Activated T-cell treated with anti-CD3 and anti-CD28 coated beads for 48 hours (primary cell): ENCODE measurements around the gene KDM2A.
"Not testable (repeated sequence)": the region's sequence is repeated elsewhere in the genome, so short reads cannot be mapped to it uniquely, and the experiment has no call there.

Experiments
- DNase-seq: peaks from one replicate; pipeline ENCODE4 v3.0.0-alpha.2; 2020; ENCODE audit warnings: low read depth

Gene KDM2A

DNA sequence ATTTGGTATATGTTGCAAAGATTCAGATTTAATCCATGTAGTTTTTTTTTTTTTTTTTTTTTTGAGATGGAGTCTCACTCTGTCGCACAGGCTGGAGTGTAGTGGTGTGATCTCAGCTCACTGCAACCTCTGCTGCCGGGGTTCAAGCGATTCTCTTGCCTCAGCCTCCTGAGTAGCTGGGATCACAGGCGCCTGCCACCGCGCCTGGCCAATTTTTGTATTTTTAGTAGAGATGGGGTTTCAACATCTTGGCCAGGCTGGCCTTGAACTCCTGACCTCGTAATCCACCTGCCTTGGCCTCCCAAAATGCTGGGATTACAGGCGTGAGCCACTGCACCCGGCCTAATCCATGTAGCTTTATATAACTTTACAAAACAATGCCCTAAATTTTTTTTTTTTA, 49.8 kb downstream of the KDM2A start:
- DNase-seq = not testable (repeated sequence)

DNA sequence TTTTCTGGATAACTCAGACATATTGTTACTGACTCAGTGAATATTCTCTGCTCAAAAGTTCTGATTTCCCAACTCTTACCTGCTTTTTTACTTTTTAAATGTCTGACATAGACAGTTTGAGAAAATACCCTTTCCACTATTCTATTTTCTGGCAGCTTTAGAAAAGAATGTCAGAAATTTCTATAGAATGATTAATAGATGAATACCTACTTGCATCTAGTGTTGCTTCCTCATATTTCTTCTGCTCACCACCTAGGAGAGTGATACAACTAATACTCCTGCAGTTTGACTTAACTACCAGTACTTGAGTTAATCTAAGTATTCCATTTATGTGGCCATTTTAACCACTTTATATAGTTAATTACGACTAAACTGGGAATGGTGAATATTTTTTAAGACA, 55.2 kb downstream of the KDM2A start:
- DNase-seq = no peak

DNA sequence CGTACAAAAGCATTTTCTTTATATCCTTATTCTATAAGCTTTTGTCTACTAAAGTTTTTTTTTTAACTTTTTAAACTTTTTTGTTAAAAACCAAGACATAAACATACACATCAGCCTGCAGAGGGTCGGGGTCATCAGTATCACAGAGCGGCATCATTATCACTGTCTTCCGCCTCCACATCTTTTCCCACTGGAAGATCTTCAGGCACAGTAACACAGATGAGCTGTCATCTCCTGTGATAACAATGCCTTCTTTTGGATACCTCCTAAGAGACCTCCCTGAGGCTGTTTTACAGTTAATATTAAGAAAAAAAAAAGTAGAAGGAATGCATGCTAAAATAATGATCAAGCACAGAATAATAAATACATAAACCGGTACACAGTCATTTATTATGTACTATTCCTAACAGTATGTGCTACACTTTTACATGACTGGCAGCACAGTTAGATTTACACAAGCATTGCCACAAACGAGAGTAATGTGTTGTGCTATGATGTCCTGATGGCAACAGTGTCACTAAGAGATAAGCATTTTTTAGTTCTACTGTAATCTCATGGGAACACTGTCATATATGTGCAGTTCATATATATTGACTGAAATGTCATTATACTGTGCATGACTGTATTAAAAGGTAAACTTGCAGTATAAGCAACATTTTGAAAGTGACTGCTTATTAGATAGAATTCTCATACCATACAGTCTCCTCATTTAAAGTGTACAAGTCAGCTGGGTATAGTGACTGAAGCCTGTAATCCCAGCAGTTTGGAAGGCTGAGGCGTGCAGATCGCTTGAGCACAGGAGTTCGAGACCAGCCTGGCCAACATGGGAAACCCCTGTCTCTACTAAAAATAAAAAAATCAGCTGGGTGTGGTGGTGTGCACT, 58.6 kb downstream of the KDM2A start:
- no peak for DNase-seq

DNA sequence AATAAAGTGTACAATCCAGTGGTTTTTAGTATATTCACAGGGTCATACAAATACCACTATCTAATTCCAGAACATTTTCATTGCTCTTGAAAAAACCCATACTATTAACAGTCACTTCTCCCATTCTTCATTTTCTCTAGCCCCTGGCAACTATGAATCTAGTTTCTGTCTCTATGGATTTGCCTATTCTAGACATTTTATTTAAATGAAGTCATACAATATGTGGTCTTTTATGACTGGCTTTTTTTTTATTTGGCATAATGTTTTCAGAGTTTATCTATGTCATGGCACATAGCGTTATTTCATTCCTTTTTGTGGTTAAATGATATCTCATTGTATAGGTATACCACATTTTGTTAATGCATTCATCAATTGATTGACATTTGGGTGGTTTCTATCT, 59.4 kb downstream of the KDM2A start:
- no peak for DNase-seq

DNA sequence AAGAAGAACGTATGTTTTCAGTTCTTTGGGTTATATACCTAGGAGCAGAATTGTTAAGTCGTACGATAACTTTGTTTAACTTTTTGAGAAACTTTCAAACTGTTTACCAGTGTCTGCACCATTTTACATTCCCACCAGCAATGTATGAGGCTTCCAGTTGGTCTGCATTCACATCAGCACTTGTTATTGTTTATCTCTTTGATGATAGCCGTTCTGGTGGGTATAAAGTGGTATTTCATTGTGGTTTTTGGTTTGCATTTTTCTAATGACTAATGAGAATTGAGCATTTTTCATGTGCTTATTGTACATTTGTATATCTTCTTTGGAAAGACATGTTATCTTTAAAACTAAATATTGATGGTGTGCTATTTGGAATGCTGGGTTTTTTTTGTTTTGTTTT, 59.8 kb downstream of the KDM2A start:
- no peak for DNase-seq

DNA sequence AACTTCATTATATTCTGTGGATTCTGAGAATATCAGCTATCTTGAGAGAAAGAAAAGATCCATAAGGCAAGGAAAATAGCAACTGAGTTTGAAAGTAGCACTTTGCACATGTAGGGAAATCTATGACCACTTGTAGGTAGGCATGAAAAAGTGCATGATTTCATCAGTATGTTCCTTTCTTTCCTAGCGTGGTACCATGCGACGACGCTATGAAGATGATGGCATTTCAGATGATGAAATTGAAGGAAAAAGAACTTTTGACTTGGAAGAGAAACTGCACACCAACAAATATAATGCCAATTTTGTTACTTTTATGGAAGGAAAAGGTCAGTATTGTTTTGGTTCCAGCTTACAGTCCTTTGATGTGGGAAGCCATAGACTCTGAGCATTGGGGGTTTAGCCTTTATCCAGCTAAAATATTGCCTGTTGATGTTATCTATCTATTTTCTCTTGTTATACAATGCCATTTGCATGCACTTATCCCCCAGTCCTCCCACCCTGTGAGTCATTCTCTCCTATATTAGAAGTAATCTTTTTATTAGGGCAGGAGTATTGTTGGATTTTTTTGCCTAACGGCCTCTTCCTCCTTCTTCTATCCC, 60.9 kb downstream of the KDM2A start:
- DNase-seq = no peak

DNA sequence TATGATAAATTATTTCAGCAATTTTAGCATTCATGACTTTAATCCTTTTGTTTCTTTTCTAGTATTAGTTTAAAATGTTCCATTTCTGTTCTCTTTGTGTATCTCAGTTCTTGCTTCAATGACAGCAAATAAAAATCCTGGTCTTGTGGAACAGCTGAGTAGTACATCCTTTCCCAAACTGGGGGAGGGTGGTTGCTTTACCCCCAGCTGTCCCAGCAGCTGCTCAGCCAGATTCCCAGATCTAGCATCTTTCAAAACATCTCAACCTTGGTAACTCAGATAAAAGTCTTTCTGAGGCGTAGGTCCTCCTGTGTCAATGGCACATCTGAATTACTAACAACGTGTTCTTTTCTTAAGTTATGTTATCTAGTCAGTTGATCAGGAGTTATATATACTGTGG, 75.0 kb downstream of the KDM2A start:
- DNase-seq = no peak

DNA sequence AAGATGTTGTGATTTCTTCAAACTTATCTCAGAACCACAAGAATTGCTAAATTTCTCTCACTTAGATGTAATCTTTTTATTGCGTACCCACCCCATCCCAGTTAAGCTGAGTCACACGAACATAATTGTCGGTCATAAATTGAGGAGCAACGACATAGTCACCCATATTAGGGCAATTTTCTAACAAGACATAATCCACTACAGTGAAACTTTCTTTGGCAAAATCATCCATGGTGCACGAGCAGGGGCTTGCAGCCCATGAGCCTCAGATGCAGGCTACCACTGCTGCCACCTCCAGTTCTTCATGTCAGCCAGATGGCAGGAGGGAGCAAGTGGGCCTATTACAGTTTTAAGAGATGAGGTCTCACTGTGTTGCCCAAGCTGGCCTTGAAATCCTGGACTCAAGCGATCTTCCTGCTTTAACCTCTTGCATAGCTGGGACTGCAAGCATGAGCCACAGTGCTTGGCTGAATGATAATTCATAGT, 77.0 kb downstream of the KDM2A start:
- no peak for DNase-seq

DNA sequence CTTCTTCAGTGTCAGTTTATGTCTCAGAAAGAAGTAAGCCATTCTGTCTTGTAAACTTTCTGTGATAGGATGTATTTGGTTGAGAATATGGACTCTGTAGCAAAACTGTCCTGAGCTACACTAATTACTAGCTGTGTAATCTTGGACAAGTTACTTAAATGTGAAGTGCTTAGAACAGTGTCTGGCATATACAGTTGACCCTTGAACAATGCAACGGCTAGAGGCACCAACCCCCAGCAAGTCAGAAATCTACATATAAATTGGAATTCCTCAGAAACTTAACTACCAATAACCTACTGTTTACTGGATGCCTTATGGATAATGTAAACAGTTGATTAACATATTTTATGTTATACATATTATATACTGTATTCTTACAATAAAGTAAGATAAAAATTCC, 78.5 kb downstream of the KDM2A start:
- DNase-seq = no peak

DNA sequence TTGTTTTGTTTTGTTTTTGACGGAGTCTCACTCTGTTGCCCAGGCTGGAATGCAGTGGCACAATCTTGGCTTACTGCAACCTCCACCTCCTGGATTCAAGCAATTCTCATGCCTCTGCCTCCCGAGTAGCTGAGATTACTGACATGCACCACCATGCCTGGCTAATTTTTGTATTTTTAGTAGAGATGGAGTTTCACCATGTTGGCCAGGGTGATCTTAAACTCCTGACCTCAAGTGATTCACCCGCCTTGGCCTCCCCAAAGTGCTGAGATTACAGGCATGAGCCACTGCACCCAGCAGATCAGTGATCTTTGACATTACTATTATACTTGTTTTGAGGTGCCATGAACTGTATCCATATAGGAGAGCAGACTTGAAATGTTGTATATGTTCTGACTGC, 79.7 kb downstream of the KDM2A start:
- not testable (repeated sequence) for DNase-seq

DNA sequence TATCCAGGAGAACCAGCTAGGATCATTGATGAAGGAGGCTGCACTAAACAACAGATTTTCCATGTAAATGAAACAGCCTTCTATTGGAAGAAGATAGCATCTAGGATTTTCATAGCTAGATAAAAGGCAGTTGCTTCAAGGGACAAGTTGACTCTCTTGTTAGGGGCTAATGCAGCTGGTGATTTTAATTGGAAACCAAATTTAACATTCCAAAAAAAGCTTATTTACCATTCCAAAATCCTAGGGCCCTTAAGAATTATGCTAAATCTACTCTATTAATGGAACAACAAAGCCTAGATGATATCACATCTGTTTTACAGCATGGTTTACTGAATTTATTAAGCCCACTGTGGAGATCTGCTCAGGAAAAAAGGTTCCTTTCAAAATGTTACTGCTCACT, 80.7 kb downstream of the KDM2A start:
- DNase-seq = no peak

DNA sequence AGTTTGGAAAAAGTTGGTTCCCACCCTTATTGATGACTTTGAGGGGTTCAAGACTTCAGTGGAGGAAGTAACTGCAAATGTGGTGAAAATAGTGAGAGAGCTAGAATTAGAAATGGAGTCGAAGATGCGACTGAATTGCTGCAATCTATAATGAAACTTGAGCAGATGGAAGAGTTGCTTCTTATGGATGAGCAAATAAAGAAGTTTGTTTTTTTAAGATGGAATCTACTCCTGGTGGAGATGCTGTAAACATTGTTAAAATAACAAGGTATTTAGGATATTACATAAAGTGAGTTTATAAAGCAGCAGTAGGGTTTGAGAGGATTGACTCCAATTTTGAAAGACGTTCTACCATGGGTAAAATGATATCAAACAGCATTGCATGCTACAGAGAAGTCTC, 83.0 kb downstream of the KDM2A start:
- DNase-seq = no peak

DNA sequence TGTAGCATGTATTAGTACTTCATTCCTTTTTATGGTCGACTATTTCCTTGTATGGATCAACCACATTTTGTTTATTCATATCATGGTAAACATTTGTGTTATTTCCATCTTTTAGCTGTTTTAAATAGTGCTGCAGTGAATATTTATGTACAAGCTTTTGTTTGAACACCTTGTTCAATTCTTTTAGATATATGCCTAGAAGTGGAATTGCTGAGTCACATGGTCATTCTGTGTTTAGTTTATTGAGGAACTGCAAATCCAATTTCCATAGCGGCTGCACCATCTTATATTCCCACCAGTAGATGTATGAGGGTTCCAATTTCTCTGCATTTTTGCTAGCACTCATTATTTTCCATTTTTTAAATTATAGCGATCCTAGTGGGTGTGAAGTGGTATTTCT, 85.8 kb downstream of the KDM2A start:
- no peak for DNase-seq

DNA sequence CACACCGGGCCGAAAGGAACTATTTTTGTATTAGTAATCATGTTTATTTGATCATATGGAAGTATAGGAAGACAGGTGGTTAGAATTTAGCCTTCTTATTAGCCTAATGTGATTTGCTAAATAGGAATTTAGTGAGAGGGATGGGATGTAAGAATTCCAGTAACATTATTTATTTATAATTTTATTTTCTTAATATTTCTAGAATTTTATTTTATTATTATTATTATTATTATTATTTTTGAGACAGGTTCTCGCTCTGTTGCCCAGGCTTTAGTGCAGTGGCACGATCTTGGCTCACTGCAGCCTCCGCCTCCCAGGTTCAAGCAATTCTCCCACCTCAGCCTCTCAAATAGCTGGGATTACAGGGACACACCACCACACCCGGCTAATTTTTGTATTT, 90.2 kb downstream of the KDM2A start:
- not testable (repeated sequence) for DNase-seq

DNA sequence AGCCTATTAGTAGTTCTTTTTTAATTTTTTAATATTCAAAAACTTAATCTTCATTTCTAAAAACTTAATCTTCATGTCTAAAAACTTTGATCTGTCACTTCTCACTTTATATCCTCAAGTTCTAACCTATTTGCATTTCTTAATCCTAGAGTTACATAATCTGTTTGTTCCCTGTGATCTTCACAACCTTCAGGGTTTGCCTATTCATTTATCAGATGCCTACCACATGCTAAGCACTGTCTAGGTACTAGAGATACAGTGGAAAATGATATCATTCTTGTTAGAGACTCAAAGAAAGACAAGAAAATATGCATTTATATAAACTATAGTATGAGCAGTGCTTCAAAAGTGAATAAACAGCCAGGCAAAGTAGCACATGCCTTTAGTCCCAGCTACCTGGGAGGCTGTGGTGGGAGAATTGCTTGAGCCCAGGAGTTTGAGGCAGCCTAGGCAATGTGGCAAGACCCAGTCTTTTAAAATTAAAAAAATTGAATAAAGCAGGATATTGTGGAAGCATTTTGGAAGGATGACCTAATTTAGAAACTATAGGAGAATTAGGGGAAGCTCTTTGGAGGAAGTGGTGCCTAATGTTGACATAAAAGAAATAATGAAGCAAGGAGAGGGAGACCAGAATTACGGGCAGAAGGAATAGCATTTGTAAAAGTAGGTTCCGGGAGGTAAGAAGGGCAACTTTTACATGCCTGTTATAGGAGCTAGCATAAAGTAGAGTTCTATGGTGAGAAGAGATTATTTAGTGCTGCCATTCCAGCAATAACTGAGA, 92.8 kb downstream of the KDM2A start:
- DNase-seq = no peak

DNA sequence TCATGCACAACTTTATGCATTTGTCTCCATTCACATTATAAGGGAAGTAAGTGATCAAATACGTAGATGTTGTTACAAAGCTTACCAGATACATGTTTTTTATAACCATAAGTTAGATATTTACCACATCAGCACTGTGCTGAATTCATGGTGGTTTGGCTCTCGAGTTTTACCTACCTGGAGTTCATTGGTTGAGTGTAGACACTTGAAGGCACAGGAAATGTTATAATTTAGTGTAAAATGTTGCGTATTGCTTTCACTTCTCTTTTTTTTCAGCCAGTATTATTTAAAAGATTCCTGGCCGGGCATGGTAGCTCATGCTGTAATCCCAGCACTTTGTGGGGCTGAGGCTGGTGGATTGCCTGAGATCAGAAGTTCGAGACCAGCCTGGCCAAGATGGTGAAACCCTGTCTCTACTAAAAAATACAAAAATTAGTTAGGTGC, 94.1 kb downstream of the KDM2A start:
- no peak for DNase-seq

DNA sequence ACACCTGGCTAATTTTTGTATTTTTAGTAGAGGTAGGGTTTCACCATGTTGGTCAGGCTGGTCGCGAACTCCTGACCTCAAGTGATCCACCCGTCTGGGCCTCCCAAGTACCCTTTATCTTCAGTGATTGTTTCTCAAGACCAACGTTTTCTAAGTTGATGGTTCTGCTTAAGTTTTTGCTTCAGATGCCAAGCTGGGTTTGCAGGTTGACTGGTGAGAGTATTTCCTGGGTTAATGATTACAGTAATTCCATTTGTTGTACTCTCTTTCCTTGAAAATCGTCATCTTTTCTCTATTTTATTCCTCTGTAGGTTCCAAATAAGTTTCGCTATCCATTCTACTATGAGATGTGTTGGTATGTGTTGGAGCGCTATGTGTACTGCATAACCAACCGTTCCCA, 108.7 kb downstream of the KDM2A start:
- DNase-seq = no peak

DNA sequence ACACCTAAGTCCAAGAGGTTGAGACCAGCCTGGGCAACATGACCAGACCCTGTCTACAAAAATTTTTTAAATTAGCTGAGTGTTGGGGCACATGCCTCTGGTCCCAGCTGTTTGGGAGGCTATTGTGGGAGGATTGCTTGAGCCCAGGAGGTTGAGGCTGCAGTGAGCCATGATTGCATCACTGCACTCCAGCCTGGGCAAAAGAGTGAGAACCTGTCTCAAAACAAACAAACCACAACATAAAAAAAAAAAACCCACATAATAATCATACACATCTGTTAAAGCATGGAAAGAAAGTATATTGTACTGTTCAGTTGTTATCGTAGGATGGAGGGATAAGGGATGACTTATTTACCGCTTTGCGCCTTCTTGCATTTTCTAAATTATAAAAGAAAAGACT, 111.3 kb downstream of the KDM2A start:
- DNase-seq = no peak

DNA sequence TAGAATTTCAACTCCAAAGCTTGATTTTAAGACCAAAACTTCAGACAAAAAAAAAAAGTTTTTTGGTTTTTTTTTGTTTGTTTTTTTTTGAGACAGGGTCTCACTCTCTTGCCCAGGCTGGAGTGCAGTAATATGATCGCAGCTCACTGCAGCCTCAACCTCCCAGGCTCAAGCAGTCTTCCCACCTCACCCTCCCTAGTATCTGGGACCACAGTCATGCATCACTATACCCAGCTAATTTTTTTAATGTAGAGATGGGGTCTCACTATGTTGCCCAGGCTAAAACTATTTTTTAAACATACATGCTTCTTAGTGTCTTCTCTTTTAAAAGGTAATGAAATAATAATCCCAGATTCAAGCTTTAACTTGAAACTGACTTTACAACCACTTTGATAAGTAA, 111.8 kb downstream of the KDM2A start:
- no peak for DNase-seq

DNA sequence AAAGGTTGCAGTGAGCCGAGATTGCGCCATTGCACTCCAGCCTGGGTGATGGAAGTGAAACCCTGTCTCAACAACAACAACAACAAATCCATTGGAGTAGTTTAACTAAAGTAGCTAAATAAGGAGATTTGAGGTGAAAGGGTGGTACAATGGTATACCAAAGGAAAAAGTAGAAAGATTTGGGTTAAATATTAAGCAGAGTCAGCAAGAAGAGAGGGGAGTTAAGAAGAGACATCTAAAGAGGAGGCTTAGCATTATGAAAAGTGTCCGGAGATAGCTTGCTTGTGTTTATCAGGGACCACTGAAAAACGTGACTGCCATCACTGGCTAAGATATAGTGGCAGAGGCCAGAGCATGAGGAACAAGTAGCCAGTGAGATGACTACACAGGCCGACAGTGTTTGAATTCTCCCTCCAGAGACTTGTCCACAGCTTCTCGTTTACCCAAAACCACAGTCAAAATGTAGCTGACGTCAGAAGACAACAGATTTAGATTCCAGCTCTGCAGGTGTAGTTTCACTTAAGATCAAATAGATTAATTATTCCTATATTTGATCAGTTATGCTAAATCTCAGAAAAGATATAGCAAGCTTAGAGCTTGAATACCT, 114.6 kb downstream of the KDM2A start:
- DNase-seq = no peak

DNA sequence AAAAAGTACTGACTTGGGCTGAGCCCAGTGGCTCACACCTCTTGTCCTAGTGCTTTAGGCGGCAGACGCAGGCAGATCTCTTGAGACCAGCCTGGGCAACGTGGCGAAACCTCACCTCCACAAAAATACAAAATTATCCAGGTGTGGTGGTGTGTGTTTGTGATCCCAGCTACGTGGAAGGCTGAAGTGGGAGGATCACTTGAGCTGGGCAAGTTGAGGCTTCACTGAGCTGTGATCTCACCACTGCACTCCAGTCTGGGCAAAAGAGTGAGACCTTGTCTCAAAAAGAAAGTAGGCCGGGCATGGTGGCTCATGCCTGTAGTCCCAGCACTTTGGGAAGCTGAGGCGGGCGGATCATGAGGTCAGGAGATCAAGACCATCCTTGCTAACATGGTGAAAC, 115.5 kb downstream of the KDM2A start:
- not testable (repeated sequence) for DNase-seq

DNA sequence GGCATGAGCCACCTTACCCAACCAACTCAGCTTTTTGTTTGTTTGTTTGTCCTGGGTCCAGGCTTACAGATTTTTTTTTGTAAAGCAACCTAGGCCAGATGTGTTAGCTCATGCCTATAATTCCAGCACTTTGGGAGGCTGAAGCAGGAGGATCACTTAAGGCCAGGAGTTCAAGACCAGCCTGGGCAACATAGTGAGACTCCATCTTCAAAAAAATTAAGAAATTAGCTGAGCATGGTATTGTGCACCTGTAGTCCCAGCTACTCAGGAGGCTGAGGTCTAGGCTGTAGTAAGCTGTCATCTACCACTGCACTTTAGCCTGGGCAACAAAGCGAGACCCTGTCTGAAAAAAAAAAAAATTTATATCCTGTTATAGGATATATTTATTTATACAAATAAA, 118.5 kb downstream of the KDM2A start:
- DNase-seq = no peak
